GM19372 (cell line): ENCODE measurements around the gene SCAANT1.

Experiments
- ATAC-seq: cut with Tn5 transposase; IDR thresholded peaks from one replicate; pipeline ENCODE4 v1.9.1; 2021; ENCODE audit warnings: mild to moderate bottlenecking, low read depth, moderate library complexity; ENCODE audit not compliant: unreplicated experiment

The SCAANT1 gene

GRCh38 chr3:63864008-63864964, 47.9 kb downstream of the SCAANT1 start:
- peak; percentile 47 for ATAC-seq

- peak; percentile 56 for ATAC-seq
Observed at GRCh38 chr3:63863150-63864007, 48.8 kb downstream of the SCAANT1 start, which contains the start of the genes ATXN7 and THOC7. TSS of gene ATXN7 (plus strand) at chr3:63863867. CDS start at chr3:63912599, 48,732 bp downstream. TSS of gene THOC7 (minus strand) at chr3:63863805. CDS start at chr3:63863790, 15 bp downstream.

DNA sequence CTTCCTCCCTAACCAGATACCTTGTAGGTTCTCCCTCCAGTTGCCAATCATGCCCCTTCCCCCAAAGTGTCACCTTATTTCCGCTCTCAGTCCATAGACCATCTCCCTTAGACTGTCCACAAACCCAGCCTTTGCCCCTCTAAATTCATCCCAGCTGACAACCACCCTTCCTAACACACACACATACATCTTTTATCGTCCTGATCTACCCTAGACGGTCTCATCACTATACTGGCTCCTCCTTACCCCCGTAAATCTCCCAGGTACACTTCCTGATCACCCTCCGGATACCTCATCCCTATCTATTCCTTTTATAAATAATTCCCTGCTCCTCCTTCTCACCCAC, 49.4 kb downstream of the SCAANT1 start:
- no peak for ATAC-seq
